ENCODE results near the gene ASPG. TPM values are rescaled to one million over a fixed set of nuclear protein-coding genes. Genes with fewer than 3 reads are reported as not detected.

ASPG gene
- polyA plus RNA-seq, 1 donor from 2014 or later, result 0.16 TPM

DNA sequence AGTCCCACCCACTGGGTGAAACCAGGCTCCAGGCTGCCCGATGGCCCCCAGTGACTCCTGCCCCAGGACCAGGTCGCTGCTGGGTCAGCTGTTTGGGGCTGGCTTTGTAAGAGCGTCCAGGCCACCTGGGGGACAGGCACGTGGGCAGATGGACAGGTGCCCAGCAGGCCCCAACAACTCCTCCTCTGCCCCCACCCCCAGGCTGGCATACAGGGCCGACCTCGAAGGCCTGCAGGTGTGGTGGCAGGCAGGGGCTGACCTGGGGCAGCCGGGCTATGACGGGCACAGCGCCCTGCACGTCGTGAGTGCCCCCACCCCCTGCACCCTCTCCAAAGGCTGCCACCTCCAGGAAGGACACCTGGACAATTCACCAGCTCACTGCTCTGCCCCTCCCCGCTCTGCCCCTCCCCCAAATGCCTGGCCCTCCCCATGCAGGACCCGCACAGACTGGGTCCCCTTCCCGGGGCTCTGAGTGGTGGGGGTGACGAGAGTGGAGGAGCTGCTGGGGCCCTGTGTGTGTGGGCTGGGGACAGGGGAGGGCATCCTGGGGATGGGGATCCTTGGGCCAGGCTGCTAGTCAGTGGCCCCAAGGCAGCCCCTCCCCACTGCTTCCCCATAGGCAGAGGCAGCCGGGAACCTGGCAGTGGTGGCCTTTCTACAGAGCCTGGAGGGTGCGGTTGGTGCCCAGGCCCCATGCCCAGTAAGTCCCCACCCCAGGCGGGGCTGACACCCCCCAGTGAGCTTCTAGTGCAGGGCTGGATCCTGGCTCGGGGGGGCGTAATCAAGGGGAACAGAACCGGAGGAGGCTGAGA, 26.0 kb downstream of the ASPG start:
- Histone ChIP-seq H3K79me2 (replicated peaks; ENCODE audit: insufficient read depth, low read length) (no peaks in the 10 kb centered on the region), H3K36me3 (ENCODE audit: insufficient read depth, low read length) (no peaks in the 10 kb centered on the region), H3K9me3 (ENCODE audit: low read length) (no peaks in the 10 kb centered on the region), H3K9me2 (ENCODE audit: insufficient read depth, low read length) (no peaks in the 10 kb centered on the region), H3K27ac (ENCODE audit: low read length) (no peak overlapping the region), H4K20me1 (ENCODE audit: insufficient read depth) (no peaks in the 10 kb centered on the region), H3K4me2 (ENCODE audit: low read length) (no peak overlapping the region), H3F3A (ENCODE audit: insufficient read depth, low read length, poor library complexity, severe bottlenecking) (no peaks in the 10 kb centered on the region), H2AFZ (ENCODE audit: low read depth, low read length) (no peak overlapping the region), H3K27me3 (ENCODE audit: insufficient read depth, low read depth, low read length) (peaks cover 21% of the 10 kb centered on the region), H3K9ac (ENCODE audit: low read length) (no peak overlapping the region), H3K4me3 (ENCODE audit: low read length) (no peak overlapping the region)
- TF ChIP-seq EZH2 (IDR thresholded peaks at IDR 0.05; ENCODE audit: borderline replicate concordance, insufficient read depth, low read length, poor library complexity, severe bottlenecking) (no peak), SMC3 (conservative IDR thresholded peaks at IDR 0.05; ENCODE audit: poor library complexity) (no peak), RAD21 (conservative IDR thresholded peaks at IDR 0.05) (no peak), TAF1 (IDR thresholded peaks at IDR 0.05; ENCODE audit: low read depth) (no peak), MXI1 (conservative IDR thresholded peaks at IDR 0.05; ENCODE audit: poor library complexity, severe bottlenecking) (no peak), POLR2AphosphoS5 (IDR thresholded peaks at IDR 0.05) (no peak), EP300 (conservative IDR thresholded peaks at IDR 0.05; ENCODE audit: poor library complexity, severe bottlenecking) (no peak)
- TF ChIP-seq, protein P1, sequence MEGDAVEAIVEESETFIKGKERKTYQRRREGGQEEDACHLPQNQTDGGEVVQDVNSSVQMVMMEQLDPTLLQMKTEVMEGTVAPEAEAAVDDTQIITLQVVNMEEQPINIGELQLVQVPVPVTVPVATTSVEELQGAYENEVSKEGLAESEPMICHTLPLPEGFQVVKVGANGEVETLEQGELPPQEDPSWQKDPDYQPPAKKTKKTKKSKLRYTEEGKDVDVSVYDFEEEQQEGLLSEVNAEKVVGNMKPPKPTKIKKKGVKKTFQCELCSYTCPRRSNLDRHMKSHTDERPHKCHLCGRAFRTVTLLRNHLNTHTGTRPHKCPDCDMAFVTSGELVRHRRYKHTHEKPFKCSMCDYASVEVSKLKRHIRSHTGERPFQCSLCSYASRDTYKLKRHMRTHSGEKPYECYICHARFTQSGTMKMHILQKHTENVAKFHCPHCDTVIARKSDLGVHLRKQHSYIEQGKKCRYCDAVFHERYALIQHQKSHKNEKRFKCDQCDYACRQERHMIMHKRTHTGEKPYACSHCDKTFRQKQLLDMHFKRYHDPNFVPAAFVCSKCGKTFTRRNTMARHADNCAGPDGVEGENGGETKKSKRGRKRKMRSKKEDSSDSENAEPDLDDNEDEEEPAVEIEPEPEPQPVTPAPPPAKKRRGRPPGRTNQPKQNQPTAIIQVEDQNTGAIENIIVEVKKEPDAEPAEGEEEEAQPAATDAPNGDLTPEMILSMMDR (IDR thresholded peaks at IDR 0.05; ENCODE audit: poor library complexity, severe bottlenecking), result no peak
- TF ChIP-seq, protein P2, sequence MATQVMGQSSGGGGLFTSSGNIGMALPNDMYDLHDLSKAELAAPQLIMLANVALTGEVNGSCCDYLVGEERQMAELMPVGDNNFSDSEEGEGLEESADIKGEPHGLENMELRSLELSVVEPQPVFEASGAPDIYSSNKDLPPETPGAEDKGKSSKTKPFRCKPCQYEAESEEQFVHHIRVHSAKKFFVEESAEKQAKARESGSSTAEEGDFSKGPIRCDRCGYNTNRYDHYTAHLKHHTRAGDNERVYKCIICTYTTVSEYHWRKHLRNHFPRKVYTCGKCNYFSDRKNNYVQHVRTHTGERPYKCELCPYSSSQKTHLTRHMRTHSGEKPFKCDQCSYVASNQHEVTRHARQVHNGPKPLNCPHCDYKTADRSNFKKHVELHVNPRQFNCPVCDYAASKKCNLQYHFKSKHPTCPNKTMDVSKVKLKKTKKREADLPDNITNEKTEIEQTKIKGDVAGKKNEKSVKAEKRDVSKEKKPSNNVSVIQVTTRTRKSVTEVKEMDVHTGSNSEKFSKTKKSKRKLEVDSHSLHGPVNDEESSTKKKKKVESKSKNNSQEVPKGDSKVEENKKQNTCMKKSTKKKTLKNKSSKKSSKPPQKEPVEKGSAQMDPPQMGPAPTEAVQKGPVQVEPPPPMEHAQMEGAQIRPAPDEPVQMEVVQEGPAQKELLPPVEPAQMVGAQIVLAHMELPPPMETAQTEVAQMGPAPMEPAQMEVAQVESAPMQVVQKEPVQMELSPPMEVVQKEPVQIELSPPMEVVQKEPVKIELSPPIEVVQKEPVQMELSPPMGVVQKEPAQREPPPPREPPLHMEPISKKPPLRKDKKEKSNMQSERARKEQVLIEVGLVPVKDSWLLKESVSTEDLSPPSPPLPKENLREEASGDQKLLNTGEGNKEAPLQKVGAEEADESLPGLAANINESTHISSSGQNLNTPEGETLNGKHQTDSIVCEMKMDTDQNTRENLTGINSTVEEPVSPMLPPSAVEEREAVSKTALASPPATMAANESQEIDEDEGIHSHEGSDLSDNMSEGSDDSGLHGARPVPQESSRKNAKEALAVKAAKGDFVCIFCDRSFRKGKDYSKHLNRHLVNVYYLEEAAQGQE (IDR thresholded peaks at IDR 0.05; ENCODE audit: borderline replicate concordance), result no peak

DNA sequence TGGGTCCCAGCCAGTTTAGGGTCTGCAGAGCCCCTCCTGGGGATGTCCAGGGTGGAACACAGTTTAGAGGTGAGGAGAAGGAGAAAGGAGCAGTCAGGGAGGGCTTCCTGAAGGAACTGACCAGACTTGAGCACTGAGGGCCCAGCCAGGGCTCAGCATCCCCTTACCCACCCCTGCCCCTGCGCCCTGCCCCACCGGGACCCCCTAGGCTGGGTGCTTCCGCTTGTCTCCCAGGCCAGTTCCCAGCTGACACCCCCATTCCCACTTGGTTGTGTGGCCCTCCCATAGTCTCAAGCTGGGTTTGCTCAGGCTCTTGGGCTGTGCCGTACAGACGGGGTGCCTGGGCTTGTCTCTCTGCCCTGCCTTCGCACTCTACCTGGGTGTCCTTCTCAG, 26.6 kb downstream of the ASPG start:
- TF ChIP-seq EP300 (conservative IDR thresholded peaks at IDR 0.05; ENCODE audit: poor library complexity, severe bottlenecking) (no peak), POLR2AphosphoS5 (IDR thresholded peaks at IDR 0.05) (no peak), MXI1 (conservative IDR thresholded peaks at IDR 0.05; ENCODE audit: poor library complexity, severe bottlenecking) (no peak), RAD21 (conservative IDR thresholded peaks at IDR 0.05) (no peak)
- TF ChIP-seq, protein P1 (IDR thresholded peaks at IDR 0.05; ENCODE audit: poor library complexity, severe bottlenecking), result no peak
- TF ChIP-seq, protein P2 (IDR thresholded peaks at IDR 0.05; ENCODE audit: borderline replicate concordance), result no peak
- Histone ChIP-seq H3K4me2 (ENCODE audit: low read length) (no peak overlapping the region), H3F3A (ENCODE audit: insufficient read depth, low read length, poor library complexity, severe bottlenecking) (no peaks in the 10 kb centered on the region), H4K20me1 (ENCODE audit: insufficient read depth) (no peaks in the 10 kb centered on the region), H3K9me2 (ENCODE audit: insufficient read depth, low read length) (no peaks in the 10 kb centered on the region), H3K27ac (ENCODE audit: low read length) (no peak overlapping the region), H3K36me3 (ENCODE audit: insufficient read depth, low read length) (no peaks in the 10 kb centered on the region), H2AFZ (ENCODE audit: low read depth, low read length) (no peak overlapping the region), H3K79me2 (replicated peaks; ENCODE audit: insufficient read depth, low read length) (no peaks in the 10 kb centered on the region), H3K9me3 (ENCODE audit: low read length) (no peaks in the 10 kb centered on the region), H3K27me3 (ENCODE audit: insufficient read depth, low read depth, low read length) (peaks cover 25% of the 10 kb centered on the region), H3K4me3 (ENCODE audit: low read length) (no peak overlapping the region), H3K9ac (ENCODE audit: low read length) (no peak overlapping the region)

Measured in neural cell (in vitro differentiated cells).